Kidney capillary endothelial cell (primary cell): ENCODE data around the gene RAF1.

Source experiments
- DNase-seq: peaks from one replicate; pipeline ENCODE4 v3.0.0-alpha.2; 2018; ENCODE audit warnings: low spot score

The RAF1 gene

DNA sequence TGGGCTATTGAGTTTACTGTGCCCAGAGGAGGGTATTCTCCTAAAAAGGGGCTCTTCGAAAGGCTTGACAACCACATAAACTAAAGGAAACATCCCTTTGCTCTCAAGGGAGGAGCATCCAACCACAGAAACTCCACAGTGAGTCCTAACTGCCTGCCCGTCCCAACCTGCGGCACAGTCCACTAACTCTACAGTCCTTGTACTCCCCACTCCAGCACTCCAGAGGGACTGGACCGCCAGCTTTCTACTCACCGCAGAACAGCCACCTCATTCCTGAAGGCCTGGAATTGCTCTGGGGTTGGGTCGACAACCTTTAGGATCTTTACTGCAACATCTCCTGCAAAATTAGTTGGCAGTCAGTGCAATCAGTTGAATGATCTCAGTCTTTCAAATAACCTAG lies 72.5 kb downstream of the RAF1 start:
- no peak for DNase-seq

DNA sequence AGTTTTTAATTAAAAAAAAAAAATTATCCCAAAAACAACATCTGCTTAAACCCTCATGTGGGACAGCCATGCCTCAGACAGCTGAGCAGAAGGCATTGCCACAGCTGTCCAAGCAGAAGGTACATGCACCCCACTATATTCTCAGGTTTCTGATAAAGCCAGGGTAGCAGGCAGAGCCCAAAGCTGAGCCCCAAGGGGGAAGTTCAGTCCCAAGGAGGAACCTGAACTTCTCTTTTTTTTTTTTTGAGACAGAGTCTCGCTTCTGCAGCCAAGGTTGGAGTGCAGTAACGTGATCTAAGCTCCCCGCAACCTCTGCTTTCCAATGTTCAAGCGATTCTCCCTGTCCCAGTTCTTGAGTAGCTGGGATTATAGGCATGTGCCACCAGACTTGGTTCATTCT lies 73.8 kb downstream of the RAF1 start:
- DNase-seq = no peak

DNA sequence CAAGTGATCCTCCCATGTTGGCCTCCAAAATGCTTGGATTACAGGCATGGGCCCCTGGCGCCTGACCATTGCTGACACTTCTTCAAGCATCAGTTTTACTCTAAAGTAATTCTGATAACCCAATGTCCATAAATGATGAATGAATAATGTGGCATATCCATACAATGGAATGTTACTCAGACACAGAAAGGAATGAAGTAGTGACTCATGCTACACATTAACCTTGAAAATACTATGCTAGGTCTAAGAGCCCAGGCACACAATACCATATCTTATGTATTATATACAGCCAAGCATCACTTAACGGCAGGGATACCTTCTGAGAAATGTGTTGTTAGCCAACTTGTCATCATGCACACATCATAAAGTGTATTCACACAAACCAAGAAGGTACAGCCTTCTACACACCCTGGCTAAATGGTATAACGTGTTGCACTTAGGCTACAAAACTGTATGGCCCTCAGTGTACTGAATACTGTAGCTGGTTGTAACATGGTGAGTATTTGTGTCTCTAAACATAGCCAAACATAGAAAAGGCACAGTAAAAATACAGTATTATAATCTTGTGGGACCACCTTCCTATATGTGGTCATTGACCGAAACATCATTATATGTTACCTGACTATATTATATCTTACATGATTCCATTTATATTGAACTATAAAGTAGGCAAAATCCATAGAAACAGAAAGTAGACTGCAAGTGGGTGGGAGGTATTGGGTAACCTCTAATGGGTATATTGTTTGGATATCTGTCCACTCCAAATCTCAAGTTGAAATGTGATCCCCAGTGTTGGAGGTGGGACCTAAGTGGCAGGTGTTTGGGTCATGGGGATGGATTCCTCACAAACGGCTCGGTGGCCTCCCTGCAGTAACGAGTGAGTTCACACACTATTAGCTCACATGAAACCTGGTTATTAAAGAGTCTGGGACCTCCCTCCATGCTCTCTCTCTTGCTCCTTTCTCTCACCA lies 75.6 kb downstream of the RAF1 start:
- peak; percentile 30 for DNase-seq

DNA sequence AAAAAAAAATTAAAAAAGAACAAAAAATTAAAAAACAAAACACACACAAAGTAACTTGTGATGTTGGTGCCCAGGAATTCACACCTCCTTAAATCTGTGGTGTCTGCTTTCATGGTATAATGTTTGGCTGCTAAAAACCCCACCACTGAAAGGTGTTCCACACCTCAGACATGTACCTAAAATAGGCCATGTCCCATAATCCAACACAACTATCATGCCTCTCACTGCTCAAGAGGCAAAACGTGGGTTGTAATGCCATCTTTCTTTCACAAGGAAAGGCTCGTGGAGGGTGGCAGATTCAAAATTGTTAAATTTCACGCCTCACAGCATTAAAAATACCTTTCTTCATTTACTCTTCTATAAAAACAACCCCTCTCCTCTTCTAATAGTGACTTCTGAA lies 77.5 kb downstream of the RAF1 start:
- DNase-seq = no peak

DNA sequence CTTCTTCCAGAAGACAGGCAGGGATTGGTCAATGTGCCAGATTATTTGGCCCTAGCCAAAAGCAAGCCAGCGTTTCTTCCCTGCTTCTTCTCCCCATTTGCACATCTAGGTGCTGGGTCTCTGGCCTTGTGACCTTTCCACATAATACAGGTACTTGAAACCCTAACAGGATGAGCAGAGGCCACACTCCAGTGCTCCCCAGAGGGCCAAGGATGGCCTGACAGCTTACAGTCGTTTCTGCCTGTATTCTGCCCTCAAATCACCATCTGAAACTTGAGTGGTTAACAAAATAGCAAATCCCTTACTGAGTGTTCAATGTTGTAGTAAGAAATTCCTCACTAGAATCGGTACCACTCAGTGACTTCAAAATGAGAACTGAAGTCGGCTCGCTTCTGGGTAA lies 77.9 kb downstream of the RAF1 start:
- DNase-seq = no peak

DNA sequence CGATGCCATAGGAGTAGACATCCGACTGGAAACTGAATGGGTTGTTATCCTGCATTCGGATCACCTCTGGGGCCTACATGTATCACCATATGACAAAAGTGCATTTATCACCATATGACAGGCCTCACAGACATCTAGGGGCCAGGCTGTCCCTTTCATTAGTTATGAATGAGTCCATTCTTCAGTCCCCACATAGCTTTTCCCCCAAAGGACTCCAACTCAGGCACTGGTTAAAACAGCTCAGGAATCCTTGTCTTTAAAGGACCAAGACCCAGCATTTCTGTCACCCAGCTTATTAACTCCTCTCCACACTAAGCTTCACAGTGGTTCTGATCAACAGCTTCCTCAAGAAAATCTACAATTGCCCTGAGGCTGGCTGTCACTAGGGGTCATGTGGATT lies 78.7 kb downstream of the RAF1 start:
- DNase-seq = no peak

DNA sequence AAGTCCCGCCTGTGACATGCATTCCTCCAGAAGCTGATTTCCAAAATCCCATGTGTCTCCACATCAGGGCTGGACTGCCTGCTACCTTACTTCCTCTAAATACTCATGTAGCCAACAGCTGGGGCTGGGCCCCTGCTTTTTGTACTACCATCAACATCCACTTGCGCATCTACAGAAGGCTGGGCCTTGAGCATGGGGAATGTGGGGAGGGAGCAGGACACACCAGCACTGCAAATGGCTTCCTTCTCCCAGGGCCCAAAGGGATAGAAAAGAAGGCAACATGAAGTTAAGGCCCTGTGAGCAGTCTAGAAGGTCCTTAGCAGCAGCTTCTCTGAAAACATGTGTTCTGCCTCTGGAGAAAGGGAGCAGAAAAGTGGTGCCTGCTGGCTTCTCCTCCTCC lies 79.8 kb downstream of the RAF1 start:
- no peak for DNase-seq

DNA sequence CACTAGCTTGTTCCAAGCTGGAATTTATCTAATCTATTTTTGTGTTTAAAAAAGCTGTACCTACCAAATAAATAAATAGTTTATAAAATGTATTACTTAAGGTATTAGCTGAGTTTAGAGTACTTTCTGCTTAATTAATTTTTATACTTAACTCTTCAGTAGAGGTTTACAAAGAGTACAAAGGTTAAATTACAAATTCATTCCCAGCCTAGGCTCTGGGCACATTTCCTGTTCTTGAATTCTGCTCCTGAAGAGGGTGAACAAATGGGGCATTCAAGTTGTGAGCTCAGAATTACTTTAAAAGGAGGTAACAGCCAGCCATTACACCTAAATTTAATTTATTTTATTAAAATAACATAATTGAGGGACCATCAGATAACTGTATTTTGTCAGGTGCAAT lies 80.6 kb downstream of the RAF1 start:
- no peak for DNase-seq

DNA sequence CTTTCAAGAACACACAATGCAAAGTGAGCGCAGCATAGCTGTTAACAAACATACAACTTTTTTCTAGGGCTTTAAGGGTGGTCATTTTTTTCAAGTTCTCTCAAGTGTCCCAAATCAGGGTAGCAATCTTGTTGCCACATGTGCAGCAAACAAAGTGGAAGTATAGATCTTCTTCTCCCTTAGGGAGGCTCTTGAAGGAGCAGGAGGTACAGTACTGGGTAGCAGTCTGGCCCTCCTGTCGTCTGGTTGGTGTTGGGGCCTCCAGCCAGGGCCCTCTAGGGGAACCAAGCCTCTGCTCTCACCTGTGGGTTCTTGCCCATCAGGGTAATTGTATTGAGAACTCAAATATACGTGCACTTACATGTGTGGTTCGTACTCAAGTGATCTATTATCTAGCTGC lies 81.2 kb downstream of the RAF1 start:
- no peak for DNase-seq

DNA sequence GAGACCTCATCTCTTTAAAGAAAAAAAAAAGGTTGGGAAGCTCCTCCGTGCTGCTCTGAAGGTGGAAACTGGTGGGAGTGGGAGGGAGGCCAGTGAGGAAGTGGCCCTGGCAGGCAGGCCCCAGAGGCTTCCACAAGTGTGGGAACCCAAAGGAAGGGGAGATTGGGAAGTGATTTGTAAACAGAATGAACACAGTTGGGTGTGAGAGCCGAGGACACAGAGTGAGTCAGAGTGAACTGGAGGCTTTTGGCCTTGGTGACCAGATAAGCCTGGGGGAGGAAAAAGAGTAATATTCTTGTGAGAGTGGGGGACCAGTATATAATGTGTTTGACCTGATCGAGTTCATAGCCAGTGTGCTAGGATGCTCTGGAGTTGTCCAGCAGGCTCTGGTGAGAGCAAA lies 84.0 kb downstream of the RAF1 start:
- DNase-seq = no peak

DNA sequence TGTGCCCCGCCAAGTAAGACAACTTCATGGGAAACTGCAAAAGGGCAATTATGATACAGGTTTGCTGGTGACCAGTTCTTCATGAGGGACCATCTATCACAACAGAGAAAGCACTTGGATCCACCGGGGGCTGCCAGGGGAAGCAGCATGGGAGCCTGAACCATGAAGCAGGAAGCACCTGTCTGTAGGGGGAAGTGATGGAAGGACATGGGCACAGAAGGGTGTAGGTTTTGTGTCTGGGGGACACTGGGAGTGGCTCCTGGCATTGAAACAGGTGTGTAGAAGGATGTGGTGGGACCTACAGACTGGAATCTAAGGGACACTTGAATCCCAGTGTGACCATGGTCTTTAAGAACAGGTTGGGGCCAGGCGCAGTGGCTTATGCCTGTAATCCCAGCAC lies 84.5 kb downstream of the RAF1 start:
- no peak for DNase-seq

DNA sequence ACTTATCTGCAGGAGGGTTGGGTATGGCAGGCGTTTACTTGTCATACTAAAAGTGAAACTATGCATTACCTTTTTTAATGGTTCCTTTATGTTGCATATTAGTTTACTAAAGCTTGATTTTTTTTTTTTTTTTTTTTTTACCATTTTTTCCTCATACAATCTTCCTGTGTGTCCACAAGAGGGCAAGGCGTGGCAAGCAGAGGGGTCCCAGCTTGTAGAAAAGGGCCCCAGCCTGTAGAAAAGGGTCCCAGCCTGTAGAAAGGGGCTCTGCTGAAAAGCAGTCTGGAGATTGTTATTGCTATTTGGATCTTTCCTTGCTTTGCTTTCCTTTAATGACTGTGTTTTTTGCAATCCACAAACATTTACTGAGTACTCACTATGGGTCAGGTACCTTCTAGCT lies 85.2 kb downstream of the RAF1 start:
- DNase-seq = no peak

DNA sequence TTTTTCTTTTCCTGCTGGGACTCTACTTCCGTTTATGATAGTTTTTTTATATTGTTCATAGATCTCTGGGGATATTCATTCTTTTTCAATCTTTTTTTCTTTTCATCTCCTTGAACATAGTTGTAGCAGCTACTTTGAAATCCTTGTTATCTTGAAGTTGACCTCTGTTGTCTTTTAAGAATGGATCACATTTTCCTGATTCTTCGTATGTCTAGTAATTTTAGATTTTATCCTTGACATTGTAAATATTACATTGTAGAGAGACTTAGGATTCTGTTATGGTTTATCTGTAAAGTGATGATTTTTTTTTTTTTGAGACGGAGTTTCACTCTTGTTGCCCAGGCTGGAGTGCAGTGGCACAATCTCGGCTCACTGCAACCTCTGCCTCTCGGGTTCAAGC lies 86.5 kb downstream of the RAF1 start:
- no peak for DNase-seq

DNA sequence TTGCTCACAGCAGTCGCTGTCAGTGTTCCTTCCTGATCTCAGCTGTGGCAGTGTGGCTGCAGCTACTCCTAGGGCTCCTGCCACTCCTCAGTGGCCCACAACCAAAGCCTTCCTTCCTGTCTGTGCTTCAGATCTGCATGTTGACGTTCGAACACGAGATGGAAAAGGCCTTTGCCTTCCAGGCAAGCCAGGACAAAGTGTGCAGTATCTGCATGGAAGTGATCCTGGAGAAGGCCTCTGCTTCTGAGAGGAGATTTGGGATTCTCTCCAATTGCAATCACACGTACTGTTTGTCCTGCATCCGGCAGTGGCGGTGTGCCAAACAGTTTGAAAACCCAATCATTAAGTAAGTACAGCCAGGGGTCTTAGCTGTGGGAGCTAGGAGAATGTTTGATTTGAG lies 89.3 kb downstream of the RAF1 start:
- no peak for DNase-seq

DNA sequence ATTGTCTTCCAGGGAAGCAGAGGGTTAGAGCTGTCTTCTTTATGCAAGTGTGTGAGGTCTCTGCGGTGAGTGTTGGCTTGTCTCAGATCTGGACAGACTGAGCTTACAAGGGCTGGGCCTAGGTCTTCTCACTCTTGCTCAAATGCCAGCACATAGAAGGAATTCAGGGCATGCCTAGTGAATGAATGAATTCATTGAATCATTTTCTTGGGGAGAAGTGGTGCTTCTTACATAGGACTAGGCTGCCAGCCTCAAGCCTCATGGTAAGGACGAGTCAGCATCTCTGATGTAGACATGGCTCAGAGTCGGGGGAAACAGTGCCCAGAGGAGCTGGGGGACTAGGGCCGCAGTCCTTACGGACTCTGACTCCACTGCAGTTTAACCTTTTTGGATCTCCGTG lies 89.8 kb downstream of the RAF1 start:
- DNase-seq = no peak

DNA sequence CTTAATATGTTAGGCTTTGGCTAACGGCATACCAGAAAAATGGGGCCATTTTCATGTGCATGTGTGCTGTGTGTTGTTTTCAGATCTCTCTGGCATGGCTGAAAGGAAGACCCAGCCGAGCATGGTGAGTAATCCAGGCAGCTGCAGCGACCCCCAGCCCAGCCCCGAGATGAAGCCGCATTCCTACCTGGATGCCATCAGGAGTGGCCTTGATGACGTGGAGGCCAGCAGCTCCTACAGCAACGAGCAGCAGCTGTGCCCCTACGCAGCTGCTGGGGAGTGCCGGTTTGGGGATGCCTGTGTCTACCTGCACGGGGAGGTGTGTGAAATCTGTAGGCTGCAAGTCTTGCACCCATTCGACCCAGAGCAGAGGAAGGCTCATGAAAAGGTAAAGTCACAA lies 91.9 kb downstream of the RAF1 start:
- DNase-seq = no peak

DNA sequence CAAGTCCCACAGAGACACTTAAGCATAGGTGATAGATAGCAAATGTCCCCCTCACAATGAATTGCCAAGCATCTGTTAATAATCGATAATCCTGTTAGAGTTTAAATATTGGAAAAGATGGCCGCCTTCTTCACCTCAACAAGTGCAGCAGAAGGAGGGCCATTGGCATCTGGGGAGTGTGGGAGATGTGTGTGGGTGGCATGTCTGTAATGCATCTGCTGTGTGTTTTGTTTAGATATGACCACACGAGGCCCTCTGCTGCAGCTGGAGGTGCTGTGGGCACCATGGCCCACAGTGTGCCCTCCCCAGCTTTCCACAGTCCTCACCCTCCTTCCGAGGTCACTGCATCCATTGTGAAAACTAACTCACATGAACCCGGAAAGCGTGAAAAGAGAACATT lies 94.1 kb downstream of the RAF1 start:
- no peak for DNase-seq

DNA sequence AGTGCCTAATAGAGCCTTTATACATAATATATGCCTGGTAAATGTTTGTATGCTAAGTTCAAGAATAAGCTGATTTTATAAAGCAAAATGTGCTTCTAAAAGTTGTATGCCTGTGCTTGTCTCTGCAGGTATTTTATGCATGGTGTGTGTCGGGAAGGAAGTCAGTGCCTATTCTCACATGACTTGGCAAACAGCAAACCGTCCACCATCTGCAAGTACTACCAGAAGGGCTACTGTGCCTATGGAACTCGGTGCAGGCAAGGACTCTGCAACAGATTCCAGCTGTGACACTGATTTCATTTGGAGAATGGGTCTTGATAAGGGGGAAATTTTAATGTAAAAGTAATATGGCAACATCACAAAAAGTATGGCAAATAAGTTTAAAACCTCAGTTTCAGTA lies 95.2 kb downstream of the RAF1 start:
- DNase-seq = no peak

DNA sequence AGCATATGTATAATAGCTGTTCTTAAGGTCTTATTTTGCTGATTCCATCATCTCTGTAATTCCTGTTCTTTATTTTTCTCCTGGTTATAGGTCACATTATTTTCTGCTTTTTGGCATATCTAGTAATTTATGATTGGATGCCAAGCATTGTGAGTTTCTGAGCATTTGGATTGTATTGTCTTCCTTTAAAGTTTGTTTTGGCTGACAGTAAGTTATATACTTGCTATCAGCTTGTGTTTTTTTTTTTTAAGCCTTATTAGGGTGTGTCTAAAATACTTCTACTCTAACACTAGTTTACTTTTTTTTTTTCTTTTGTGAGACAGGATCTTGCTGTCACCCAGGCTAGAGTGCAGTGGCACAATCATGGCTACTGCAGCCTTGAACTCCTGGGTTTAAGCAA lies 96.9 kb downstream of the RAF1 start:
- DNase-seq = no peak

DNA sequence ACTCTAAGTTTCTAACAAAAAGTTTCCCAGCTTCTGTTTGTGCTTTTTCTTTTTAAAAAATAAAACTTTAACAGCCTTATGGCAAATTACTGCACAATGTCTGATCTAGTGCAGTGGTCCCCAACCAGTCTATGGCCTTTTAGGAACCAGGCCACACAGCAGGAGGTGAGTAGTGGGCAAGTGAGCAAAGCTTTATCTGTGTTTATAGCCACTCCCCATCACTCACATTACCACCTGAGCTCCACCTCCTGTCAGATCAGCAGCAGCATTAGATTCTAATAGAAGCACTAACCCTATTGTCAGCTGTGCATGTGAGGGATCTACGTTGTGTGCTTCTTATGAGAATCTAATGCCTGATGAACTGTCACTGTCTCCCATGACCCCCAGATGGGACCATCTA lies 101.5 kb downstream of the RAF1 start:
- DNase-seq = no peak

DNA sequence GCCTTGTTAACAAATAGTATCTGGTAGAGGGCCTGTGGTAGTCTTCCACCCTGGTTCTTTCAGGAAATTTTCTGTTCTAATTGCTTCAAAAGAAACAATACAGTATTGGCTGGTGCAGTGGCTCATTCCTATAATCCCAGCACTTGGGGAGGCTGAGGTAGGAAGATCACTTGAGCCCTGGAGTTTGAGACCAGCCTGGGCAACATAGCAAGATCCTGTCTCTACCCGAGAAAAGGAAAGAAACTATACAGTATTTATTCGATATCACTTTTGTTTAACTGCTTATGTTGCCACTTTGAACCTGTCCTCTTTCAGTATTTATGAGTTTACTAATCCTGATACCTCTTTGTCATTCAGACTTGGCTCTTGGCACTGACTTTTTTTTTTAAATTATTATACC lies 102.5 kb downstream of the RAF1 start:
- no peak for DNase-seq

DNA sequence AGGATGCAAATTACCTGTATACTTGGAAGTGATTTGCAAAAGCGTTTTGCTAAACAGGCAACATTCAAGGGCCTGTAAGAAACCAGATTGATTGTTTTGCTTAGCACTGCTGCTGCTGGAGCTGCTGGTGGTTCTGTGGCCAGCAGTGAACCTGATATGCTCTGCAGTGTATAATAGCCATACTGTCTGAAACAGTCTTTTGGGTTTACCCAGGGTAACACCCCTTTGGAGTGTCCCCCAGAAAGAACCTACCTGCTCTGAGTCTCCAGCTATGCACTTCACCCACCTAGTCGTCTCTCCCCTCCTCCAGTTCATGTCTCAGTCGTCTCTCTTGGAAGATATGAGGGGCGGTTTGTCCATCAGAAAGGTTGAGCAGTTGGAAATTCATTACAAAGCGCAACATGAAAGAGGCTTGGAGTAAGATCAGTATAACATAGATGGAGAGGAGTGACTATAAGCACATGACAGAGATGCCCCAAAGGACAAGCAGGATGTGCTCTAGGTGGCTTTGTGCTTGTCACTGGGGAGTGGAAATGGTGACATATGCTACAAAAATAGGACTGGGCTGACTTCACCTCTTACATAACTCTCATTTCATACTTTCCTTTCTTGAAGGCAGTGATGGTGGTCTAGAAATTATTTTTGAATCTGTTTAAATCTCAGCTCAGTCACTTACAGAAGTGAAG lies 103.3 kb downstream of the RAF1 start:
- DNase-seq = no peak

DNA sequence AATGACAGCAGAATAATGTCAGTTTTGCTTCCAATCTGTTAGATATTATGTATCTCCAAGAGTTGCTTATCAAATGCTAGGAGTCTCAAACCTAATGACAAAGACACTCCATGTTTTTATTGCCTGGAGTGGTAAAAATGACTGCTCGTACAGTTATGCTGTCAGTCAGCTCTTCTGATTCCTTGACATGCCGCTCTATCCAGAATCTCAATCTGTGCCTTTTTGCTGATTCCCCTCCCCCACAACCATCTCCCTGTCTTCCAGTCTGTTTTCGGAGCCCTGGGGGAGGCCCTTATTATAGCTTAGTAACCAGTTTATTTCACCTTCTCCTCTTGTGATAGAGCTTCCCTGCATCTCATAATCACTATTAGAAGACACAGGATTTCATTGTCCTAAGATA lies 104.4 kb downstream of the RAF1 start:
- DNase-seq = no peak

DNA sequence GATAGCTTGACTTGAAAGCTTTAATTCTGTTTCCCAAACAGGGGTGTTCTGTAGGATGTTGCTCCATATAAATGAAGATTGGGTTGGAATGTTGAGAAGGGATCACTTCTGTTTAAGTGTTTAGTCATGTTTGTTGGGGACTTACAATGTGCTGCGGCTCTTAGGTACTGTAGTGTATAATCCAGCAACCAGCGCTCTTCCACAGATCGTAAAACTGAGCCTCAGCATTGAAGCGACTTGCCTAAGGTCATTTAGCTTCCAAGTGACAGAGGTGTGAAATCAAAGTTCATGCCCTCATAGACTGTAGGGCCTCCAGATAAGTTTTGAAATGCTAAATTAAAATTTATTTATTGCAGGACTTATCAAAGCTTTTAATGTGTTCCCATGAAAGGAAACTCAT lies 105.2 kb downstream of the RAF1 start:
- DNase-seq = no peak
